ENCODE results near the gene NEDD4L.
"Not testable (repeated sequence)": the region's sequence is repeated elsewhere in the genome, so short reads cannot be mapped to it uniquely, and the experiment has no call there.

Gene NEDD4L

GRCh38 chr18:58046093-58046793 lies 2.2 kb downstream of the NEDD4L start:
- no peak overlapping the region for H3K4me3 ChIP-seq (ENCODE audit: low read depth, low read length)
- TF ChIP-seq CTCF (IDR thresholded peaks at IDR 0.05; ENCODE audit: borderline replicate concordance, insufficient read depth, low read depth, low read length): no peak

- TF ChIP-seq CTCF (IDR thresholded peaks at IDR 0.05; ENCODE audit: borderline replicate concordance, insufficient read depth, low read depth, low read length): no peak
These were observed 2.9 kb downstream of the NEDD4L start for GRCh38 chr18:58046794-58047555.

GRCh38 chr18:58047556-58047882 lies 3.5 kb downstream of the NEDD4L start:
- H3K4me3 ChIP-seq (ENCODE audit: low read depth, low read length): no peak overlapping the region
- TF ChIP-seq CTCF (IDR thresholded peaks at IDR 0.05; ENCODE audit: borderline replicate concordance, insufficient read depth, low read depth, low read length): no peak

More at GRCh38 chr18:58046794-58047555, 2.9 kb downstream of the NEDD4L start:
- H3K4me3 ChIP-seq (ENCODE audit: low read depth, low read length): no peak overlapping the region

GRCh38 chr18:58048081-58048642 lies 4.1 kb downstream of the NEDD4L start:
- TF ChIP-seq CTCF (IDR thresholded peaks at IDR 0.05; ENCODE audit: borderline replicate concordance, insufficient read depth, low read depth, low read length): no peak
- no peak overlapping the region for H3K4me3 ChIP-seq (ENCODE audit: low read depth, low read length)

GRCh38 chr18:58049000-58049688 lies 5.1 kb downstream of the NEDD4L start:
- no peak for TF ChIP-seq CTCF (IDR thresholded peaks at IDR 0.05; ENCODE audit: borderline replicate concordance, insufficient read depth, low read depth, low read length)
- H3K4me3 ChIP-seq (ENCODE audit: low read depth, low read length): no peak overlapping the region

GRCh38 chr18:58050963-58051362 lies 6.9 kb downstream of the NEDD4L start:
- not testable (repeated sequence) for H3K4me3 ChIP-seq (ENCODE audit: low read depth, low read length)

- TF ChIP-seq CTCF (IDR thresholded peaks at IDR 0.05; ENCODE audit: borderline replicate concordance, insufficient read depth, low read depth, low read length): 0 out of 2 replicates have a peak, but pooled peaks have one; percentile 14
- no peak overlapping the region for H3K4me3 ChIP-seq (ENCODE audit: low read depth, low read length)
These were observed 7.9 kb downstream of the NEDD4L start for GRCh38 chr18:58051765-58052460.
